Thyroid gland (tissue), 4 donors: ENCODE data around the gene LCP1. TPM values are rescaled to one million over a fixed set of nuclear protein-coding genes. Genes with fewer than 3 reads are reported as not detected.
A peak's percentile ranks its signal among the peaks of the same experiment; 100 is the strongest.

Source experiments
- DNase-seq, 2 donors: peaks; one replicate each; pipeline ENCODE4 v3.0.0-alpha.2; 2019
- H3K27ac ChIP-seq, 3 donors: fragments of 200-600 bp; sonication (generic); 1 replicate in 2 of 3; 2 replicates in 1 of 3; pipeline ENCODE4 v1.5.1; 2016 to 2019; ENCODE audit warnings: mild to moderate bottlenecking in 1 of 3, moderate library complexity in 1 of 3
- H3K27me3 ChIP-seq: fragments of 200-600 bp; sonication (generic); one replicate; pipeline ENCODE4 v1.5.1; 2019
- H3K36me3 ChIP-seq, 2 donors: fragments of 200-600 bp; sonication (generic); one replicate each; pipeline ENCODE4 v1.5.1; 2016 to 2019
- H3K4me1 ChIP-seq, 2 donors: fragments of 200-600 bp; sonication (generic); one replicate each; pipeline ENCODE4 v1.5.1; 2017 to 2019
- H3K4me3 ChIP-seq, 3 donors: fragments of 200-600 bp; sonication (generic); replicated peaks in 1 of 3; 1 replicate in 2 of 3; 2 replicates in 1 of 3; pipeline ENCODE4 v1.5.1; 2016; ENCODE audit warnings: mild to moderate bottlenecking in 1 of 3
- H3K9me3 ChIP-seq: fragments of 200-600 bp; sonication (generic); one replicate; pipeline ENCODE4 v1.5.1; 2017
- POLR2A ChIP-seq, 2 donors: fragments of 450-650 bp; IDR thresholded peaks; one replicate each; pipeline ENCODE4 v1.6.1; 2017; ENCODE audit warnings: antibody characterized with exemption in 2 of 2, mild to moderate bottlenecking in 2 of 2, moderate library complexity in 1 of 2
- WGBS, 2 donors: methylation state at CpG; one replicate each; pipeline ENCODE4 v1.1.5; 2017; 5-methylcytosine and 5-hydroxymethylcytosine counted together
- intact Hi-C: fragments of 100-400 bp; cut with DNase I; formaldehyde crosslinking; loops from one replicate; pipeline ENCODE4 v1.15.1; 2023
- total RNA-seq, 4 donors: library from RNA; depleted of rRNA; stranded (reverse); fragments of >200 nt; gene quantifications; one replicate each; pipeline ENCODE4 v1.2.3, GENCODE V29; 2016
- TF ChIP-seq, protein P1 (sequence below), 6 experiments: fragments of 200-600 bp in 3 of 6; fragments of 450-650 bp in 3 of 6; sonication (generic) in 3 of 6; IDR thresholded peaks; one replicate each; pipeline ENCODE4 v1.5.1; 2016 to 2019; ENCODE audit warnings: antibody characterized with exemption in 6 of 6, mild to moderate bottlenecking in 2 of 6, inconsistent platforms in 1 of 6, moderate library complexity in 1 of 6

The LCP1 gene
- total RNA-seq, 4 donors from 2014 or later: 8.7 to 27.3 (median 11.9) TPM

DNA sequence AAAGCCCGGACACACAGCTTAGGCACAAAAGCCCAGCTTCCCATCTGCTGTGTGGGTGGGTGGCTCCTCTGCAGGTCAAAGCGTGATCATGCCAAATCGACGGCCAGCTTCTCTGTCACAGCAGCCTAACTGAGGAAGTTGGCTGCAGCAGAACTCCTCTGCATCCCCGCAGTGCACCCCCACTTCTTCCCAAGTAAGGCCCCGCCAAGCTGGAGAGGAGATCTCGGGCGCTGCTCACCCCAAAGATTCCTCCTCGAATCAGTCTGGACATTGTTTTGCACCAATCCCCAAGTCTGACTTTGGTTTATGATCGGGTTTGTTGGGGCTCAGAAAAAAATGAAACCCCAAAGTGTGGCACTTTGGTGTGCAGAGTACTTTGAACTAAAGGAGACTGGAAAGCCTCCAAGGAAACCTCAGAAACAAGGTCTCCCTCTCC is 57.4 kb downstream of the LCP1 start:
- H3K4me1 ChIP-seq: peaks cover 20 to 23% of the 10 kb centered on the region in 2 donors
- intact Hi-C loops: loop anchor here (10.0 kb wide), 1 partner anchor 320 kb away; no protein-coding TSS in a partner anchor
- H3K27ac ChIP-seq: no peak overlapping the region
- TF ChIP-seq POLR2A (IDR thresholded peaks at IDR 0.05): no peak
- TF ChIP-seq, protein P1, sequence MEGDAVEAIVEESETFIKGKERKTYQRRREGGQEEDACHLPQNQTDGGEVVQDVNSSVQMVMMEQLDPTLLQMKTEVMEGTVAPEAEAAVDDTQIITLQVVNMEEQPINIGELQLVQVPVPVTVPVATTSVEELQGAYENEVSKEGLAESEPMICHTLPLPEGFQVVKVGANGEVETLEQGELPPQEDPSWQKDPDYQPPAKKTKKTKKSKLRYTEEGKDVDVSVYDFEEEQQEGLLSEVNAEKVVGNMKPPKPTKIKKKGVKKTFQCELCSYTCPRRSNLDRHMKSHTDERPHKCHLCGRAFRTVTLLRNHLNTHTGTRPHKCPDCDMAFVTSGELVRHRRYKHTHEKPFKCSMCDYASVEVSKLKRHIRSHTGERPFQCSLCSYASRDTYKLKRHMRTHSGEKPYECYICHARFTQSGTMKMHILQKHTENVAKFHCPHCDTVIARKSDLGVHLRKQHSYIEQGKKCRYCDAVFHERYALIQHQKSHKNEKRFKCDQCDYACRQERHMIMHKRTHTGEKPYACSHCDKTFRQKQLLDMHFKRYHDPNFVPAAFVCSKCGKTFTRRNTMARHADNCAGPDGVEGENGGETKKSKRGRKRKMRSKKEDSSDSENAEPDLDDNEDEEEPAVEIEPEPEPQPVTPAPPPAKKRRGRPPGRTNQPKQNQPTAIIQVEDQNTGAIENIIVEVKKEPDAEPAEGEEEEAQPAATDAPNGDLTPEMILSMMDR (IDR thresholded peaks at IDR 0.05): no peak
- no peaks in the 10 kb centered on the region for H3K9me3 ChIP-seq
- H3K4me3 ChIP-seq: no peak overlapping the region
- WGBS, 2 donors: 84 to 96% methylated on average over 10 of the region's 10 CpGs
- no peaks in the 10 kb centered on the region for H3K36me3 ChIP-seq
- H3K27me3 ChIP-seq: no peaks in the 10 kb centered on the region
- no peak for DNase-seq

DNA sequence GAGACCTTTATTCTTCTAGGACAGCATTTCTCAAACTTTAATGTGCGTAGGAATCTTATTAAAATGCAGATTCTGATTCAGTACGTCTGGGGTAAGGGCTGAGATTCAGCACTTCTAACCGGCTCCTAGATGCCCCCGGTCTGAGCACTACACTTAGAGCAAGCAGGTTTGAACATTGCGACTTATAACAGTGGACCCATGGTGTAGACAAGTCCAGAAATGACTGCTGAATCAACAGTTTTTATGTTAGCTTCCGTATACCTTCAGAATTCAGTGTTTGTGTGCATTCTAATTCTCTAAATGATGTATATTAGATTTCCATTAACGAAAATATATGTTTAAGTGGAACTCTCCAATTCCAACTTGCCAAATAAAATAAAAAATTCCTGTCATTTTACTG is 59.7 kb downstream of the LCP1 start:
- WGBS, 2 donors: 94 to 97% methylated on average over 7 of the region's 7 CpGs
- no peak for TF ChIP-seq POLR2A (IDR thresholded peaks at IDR 0.05)
- TF ChIP-seq, protein P1 (IDR thresholded peaks at IDR 0.05): no peak
- intact Hi-C loops: loop anchor here (10.0 kb wide), 1 partner anchor 318 kb away; no protein-coding TSS in a partner anchor

DNA sequence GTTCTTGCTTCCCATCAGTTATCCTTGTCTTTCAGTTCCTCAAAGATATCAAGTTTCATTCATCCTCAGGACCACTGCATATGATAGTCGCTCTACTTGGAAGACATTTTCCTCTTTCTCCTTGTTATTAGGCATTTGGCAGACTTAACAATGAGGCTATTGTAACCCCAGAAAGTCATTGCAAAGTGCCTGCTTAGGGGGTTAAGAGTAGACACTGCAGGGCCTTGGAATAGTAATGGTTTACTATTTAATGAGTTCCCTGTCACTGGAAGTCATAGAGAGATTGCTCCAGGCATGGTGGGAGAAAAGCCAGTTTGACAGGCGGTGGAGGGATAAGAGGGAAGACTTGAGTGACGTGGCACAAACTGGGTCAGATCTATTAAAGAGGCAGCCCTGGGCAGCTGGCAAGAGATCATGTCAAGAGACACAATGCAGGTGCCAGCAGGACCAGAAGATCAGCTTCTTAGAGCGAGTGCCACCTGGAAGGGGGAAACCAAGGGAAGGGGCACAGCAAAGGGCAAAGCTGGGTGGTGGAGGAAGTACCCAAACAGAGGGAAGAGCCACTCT is 60.3 kb downstream of the LCP1 start:
- H3K9me3 ChIP-seq: no peaks in the 10 kb centered on the region
- no peak for TF ChIP-seq POLR2A (IDR thresholded peaks at IDR 0.05)
- TF ChIP-seq, protein P1 (IDR thresholded peaks at IDR 0.05): no peak
- H3K4me3 ChIP-seq: no peak overlapping the region
- DNase-seq: peak; percentile 19 to 35
- H3K27me3 ChIP-seq: no peaks in the 10 kb centered on the region
- peak overlapping the region; percentile 82 to 93 (median 84) for H3K27ac ChIP-seq
- no peaks in the 10 kb centered on the region for H3K36me3 ChIP-seq
- intact Hi-C loops: loop anchor here (10.0 kb wide), 1 partner anchor 317 kb away; no protein-coding TSS in a partner anchor
- 62 to 63% methylated on average over 4 of the region's 4 CpGs for WGBS, 2 donors
- peaks cover 20 to 24% of the 10 kb centered on the region in 2 donors for H3K4me1 ChIP-seq

More for the DNA sequence above, 59.7 kb downstream of the LCP1 start:
- DNase-seq: no peak
- no peak overlapping the region for H3K4me3 ChIP-seq
- peaks cover 20 to 24% of the 10 kb centered on the region in 2 donors for H3K4me1 ChIP-seq
- no peaks in the 10 kb centered on the region for H3K9me3 ChIP-seq
- no peak overlapping the region for H3K27ac ChIP-seq
- H3K36me3 ChIP-seq: no peaks in the 10 kb centered on the region
- no peaks in the 10 kb centered on the region for H3K27me3 ChIP-seq

DNA sequence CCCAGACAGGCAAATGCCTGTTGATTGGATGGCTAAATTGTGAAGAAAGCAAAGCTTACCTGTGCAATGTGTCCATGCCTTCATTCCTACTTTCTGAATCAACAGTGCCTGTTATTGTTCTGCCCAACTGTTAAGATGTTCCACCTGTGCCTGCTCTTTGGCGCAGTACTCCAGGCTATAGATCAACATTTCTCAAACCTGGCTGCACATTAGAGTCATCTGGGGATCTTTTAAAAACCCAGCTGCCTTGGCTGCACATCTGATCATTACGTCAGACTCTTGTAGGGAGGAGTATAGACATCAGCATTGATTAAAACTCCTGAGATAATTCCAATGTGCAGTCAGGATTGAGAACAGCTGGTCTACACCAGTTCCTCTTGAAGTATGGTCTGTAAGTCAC is 60.9 kb downstream of the LCP1 start:
- DNase-seq: peak; percentile 60 to 67
- Histone ChIP-seq H3K27me3 (no peaks in the 10 kb centered on the region), H3K4me1 (peaks cover 20 to 24% of the 10 kb centered on the region in 2 donors), H3K27ac (peak overlapping the region; percentile 82 to 93 (median 84)), H3K36me3 (no peaks in the 10 kb centered on the region), H3K4me3 (no peak overlapping the region), H3K9me3 (no peaks in the 10 kb centered on the region)
- TF ChIP-seq, protein P1 (IDR thresholded peaks at IDR 0.05): no peak
- TF ChIP-seq POLR2A (IDR thresholded peaks at IDR 0.05): no peak
- 23 to 53% methylated on average over 2 of the region's 2 CpGs for WGBS, 2 donors
- intact Hi-C loops: loop anchor here (10.0 kb wide), 1 partner anchor 316 kb away; no protein-coding TSS in a partner anchor
